Naive thymus-derived CD8-positive, alpha-beta T cell (primary cell): Measurements from ENCODE around the gene NPTN. TPM values are rescaled to one million over a fixed set of nuclear protein-coding genes. Genes with fewer than 3 reads are reported as not detected.

Experiments
- ATAC-seq, 2 donors: fragments of 150-1000 bp; cut with Tn5 transposase in 1 of 2; sonication (Bioruptor Pico), chemical (Tn5 transposase) in 1 of 2; 1 replicate in 1 of 2; 2 replicates in 1 of 2; pipeline ENCODE4 v1.10.0; 2021; ENCODE audit warnings: mild to moderate bottlenecking in 2 of 2, moderate library complexity in 2 of 2
- POLR2A ChIA-PET: fragments of 350-600 bp; sonication (Branson Sonifier 250); formaldehyde crosslinking; loops from one replicate; lab custom pipeline; 2021; ENCODE audit warnings: antibody characterized with exemption; lab: Charles Lee
- DNase-seq, 10 donors: peaks; one replicate each; pipeline versions ENCODE4 v3.0.0 to v3.0.0-alpha.2; 2020 to 2022
- H3K27ac Mint-ChIP-seq, 10 donors: one replicate each; pipeline ENCODE4 v1.8.0; 2020 to 2022; ENCODE audit warnings: mild to moderate bottlenecking in 10 of 10, mixed read lengths in 10 of 10, moderate library complexity in 4 of 10, inconsistent platforms in 1 of 10
- H3K27me3 Mint-ChIP-seq, 5 donors: one replicate each; pipeline ENCODE4 v1.8.0; 2021 to 2022; ENCODE audit warnings: mixed read lengths in 5 of 5
- H3K36me3 Mint-ChIP-seq, 3 donors: one replicate each; pipeline ENCODE4 v1.8.0; 2020 to 2022; ENCODE audit warnings: mixed read lengths in 3 of 3, mild to moderate bottlenecking in 2 of 3, inconsistent platforms in 1 of 3
- H3K4me1 Mint-ChIP-seq, 4 donors: one replicate each; pipeline ENCODE4 v1.8.0; 2021 to 2022; ENCODE audit warnings: mixed read lengths in 4 of 4
- H3K4me3 Mint-ChIP-seq, 10 donors: one replicate each; pipeline ENCODE4 v1.8.0; 2020 to 2022; ENCODE audit warnings: mild to moderate bottlenecking in 10 of 10, mixed read lengths in 10 of 10, moderate library complexity in 6 of 10, inconsistent platforms in 1 of 10
- H3K9me3 Mint-ChIP-seq, 9 donors: one replicate each; pipeline ENCODE4 v1.8.0; 2020 to 2022; ENCODE audit warnings: mixed read lengths in 9 of 9, mild to moderate bottlenecking in 3 of 9, inconsistent platforms in 1 of 9, moderate library complexity in 1 of 9
- polyA plus RNA-seq, 3 donors: library from polyadenylated mRNA; unstranded; fragments of 300-500 nt; fragmentation: Illumina TruSeq; gene quantifications; one replicate each; pipeline ENCODE4 v1.2.3, GENCODE V29; 2021
- total RNA-seq, 8 experiments: library from RNA in 2 of 8; stranded (reverse) in 2 of 8; gene quantifications; one replicate each; pipeline ENCODE4 v1.2.3 and lab custom pipeline; 2021 to 2026

The NPTN gene
- total and polyA plus RNA-seq, 5 experiments from 2014 or later = 27.9 to 37.8 (median 36.6) TPM

DNA sequence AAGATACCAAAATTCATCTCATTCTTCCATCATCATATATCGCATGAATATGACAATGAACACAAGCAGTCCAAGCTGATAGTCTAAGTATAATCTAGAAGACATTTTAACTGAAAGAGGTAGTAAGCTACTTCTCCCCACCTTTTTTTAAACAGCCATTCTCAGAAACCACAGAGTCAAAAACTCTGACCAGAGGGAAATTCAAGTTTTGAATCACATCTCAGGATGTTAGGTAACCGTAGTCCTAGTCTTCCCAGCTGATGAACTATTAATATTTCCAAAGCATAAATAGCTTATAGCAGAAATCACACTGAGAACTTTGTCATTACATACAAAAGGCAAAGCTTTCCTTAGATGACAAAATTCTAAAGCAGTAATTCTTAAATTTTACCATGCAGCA, 25.8 kb downstream of the NPTN start:
- DNase-seq (no peak), ATAC-seq (no peak)
- POLR2A ChIA-PET = no interaction called here
- Mint-ChIP-seq H3K27me3 (no peaks in the 10 kb centered on the region), H3K4me3 (no peak overlapping the region), H3K27ac (no peak overlapping the region), H3K4me1 (peaks cover 18 to 62% (median 49%) of the 10 kb centered on the region in 4 donors), H3K9me3 (peaks cover 0 to 4% (median 0%) of the 10 kb centered on the region in 9 donors), H3K36me3 (peaks cover 0 to 19% (median 10%) of the 10 kb centered on the region in 3 donors)

DNA sequence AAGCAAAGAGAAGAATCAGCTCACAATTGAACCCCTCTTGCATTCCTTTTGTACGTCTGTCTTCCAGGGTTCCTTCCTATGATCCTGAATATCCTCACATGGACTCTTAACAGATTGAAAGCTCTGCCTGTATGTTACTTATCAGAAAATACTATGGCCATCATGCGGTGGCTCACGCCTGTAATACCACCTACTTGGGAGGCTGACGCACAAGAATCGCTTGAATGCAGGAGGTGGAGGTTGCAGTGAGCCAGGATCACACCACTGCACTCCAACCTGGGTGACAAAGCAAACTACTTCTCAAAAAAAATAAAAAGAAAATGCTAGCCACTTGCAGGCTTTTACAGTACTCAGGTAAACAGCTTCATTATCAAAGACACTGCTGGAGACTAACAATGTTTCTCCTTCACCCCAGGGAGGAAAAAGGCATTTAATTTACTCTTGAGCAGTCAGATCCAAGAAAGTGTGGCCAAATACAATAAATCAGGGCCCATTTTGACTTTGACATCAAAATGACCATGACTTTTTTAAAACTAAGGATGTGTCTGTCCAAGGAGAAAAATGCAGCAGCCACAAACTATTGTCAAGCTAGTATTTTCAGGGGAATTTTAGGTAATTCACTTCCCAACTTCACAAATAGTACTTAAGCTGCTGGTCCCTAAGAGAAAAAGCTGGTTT, 27.3 kb downstream of the NPTN start:
- Mint-ChIP-seq H3K36me3 (peaks cover 0 to 19% (median 10%) of the 10 kb centered on the region in 3 donors), H3K4me3 (no peak overlapping the region), H3K9me3 (peaks cover 0 to 4% (median 0%) of the 10 kb centered on the region in 9 donors), H3K27me3 (no peaks in the 10 kb centered on the region), H3K4me1 (peaks cover 16 to 53% (median 37%) of the 10 kb centered on the region in 4 donors), H3K27ac (peak overlapping the region in 1 of 10 donors; percentile 52)
- POLR2A ChIA-PET = no interaction called here
- DNase-seq (no peak), ATAC-seq (no peak)

DNA sequence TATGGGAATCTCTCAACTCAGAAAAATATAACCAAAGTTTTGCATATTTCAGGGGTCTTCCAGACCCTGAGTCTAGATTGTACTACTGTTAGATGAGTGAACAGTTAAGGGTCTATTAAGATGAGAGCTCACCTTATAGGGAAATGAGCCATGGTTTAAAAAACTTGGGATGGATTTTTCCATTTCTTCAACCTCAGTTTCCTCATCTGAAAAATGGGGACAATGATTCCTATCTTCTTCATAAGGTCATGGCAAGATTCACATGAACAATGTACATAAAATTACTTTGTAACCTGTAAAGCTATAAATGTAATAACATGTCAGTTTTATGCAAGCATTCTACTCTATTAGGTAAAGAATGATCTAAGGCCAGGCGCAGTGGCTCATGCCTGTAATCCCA, 28.7 kb downstream of the NPTN start:
- Mint-ChIP-seq H3K4me3 (peak overlapping the region in 2 of 10 donors; percentile 9 to 20), H3K9me3 (peaks cover 0 to 4% (median 0%) of the 10 kb centered on the region in 9 donors)
- POLR2A ChIA-PET = no interaction called here

DNA sequence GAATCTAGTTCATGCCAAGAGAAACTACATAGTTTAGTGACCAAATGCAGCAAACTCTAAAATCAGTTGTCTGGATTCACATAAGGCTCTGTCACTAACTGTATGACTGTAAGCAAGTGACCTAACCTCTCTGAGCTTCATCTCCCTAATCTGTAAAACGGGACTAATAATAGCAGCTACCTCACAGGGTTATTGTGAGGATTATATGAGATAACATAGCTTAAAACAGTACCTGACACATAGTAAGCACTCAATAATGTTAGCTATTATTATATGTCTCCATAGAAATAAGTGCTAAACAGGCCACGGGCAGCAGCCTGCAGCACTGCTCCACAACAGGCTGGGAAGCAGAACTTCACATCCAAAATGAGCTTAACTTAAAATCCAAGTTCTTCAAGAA, 30.2 kb downstream of the NPTN start:
- DNase-seq (no peak), ATAC-seq (no peak)
- peak overlapping the region in 3 of 10 donors; percentile 21 to 79 (median 33) for H3K27ac Mint-ChIP-seq
- H3K36me3 Mint-ChIP-seq = peaks cover 0 to 17% (median 8%) of the 10 kb centered on the region in 3 donors
- H3K9me3 Mint-ChIP-seq = peaks cover 0 to 4% (median 0%) of the 10 kb centered on the region in 9 donors
- peak overlapping the region in 4 of 10 donors; percentile 4 to 31 (median 10) for H3K4me3 Mint-ChIP-seq
- peaks cover 26 to 48% (median 37%) of the 10 kb centered on the region in 4 donors for H3K4me1 Mint-ChIP-seq
- POLR2A ChIA-PET = no interaction called here
- H3K27me3 Mint-ChIP-seq = no peaks in the 10 kb centered on the region

More for the DNA sequence above, 28.7 kb downstream of the NPTN start:
- peaks cover 19 to 45% (median 34%) of the 10 kb centered on the region in 4 donors for H3K4me1 Mint-ChIP-seq
- ATAC-seq (no peak), DNase-seq (no peak)
- H3K27me3 Mint-ChIP-seq = no peaks in the 10 kb centered on the region
- peaks cover 0 to 16% (median 10%) of the 10 kb centered on the region in 3 donors for H3K36me3 Mint-ChIP-seq
- H3K27ac Mint-ChIP-seq = no peak overlapping the region

DNA sequence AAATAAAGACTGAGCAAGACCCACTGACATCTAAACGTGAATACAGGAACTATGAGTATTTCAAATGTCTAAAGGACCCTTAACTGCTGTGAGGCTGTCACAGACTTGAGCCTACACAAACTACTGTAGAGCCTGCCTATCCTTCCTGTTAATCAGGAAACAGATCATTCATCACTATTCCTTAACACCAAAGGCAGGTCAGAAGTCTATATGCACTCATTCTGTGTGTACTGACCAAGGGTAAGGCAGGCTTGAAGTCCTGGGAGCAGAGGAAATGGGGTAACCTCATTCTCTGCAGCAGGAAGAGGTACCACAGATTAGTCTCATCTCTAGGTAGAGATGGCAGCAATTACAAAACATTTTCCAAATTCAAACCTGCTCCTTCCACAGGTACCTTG, 30.7 kb downstream of the NPTN start:
- ATAC-seq = peak; percentile 23 to 27
- DNase-seq = peak in 1 of 10 donors; percentile 1
- Mint-ChIP-seq H3K4me3 (no peak overlapping the region), H3K27me3 (no peaks in the 10 kb centered on the region), H3K9me3 (peaks cover 0 to 4% (median 0%) of the 10 kb centered on the region in 9 donors), H3K27ac (no peak overlapping the region), H3K4me1 (peaks cover 30 to 48% (median 35%) of the 10 kb centered on the region in 4 donors), H3K36me3 (peaks cover 0 to 17% (median 8%) of the 10 kb centered on the region in 3 donors)
- POLR2A ChIA-PET = no interaction called here

DNA sequence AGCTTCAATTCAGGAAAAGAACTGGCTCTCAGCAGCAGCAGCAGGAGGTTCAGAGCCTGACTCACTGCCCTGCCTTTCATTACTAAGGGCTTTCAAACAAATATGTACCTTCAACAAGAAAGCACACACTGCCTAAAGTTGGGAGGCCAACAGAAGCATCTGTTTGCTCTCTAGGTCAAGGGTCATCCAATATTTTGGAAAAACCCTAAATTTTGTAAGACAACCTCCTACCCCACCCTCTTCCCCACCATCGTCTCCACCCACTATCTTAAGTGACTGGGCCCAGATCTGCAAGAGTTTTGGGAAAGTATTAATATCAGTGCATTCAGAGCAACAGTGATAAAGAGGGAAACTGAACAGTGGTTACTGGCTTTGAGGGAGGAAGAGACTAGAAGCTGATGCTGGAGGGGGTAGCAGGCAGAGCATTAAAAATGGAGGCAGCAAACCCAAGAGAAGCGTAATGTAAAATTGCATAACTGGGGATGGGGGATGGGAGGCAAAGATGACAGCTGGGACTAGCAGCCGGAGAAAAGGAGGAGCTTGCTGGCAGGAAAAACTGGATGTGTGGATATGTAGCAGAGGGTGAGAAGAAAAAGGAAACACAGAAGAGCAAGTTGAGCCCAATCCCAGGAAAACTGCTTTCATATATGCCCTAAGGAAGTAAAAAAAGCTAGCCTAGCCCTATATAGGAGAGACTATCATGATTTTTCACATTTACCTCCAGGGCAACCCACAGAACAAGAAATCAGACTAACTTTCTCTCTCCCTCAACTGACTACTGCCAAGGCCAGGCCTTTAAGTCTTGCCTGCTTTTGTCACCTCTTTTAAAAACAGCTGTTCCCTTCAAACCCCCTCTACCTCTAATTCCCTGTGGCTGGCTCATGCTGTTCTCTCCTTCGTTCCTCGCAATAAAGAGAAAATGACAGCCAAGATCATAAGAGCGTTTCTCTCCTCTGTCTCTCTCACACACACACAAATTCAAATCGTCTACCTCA, 31.4 kb downstream of the NPTN start:
- Mint-ChIP-seq H3K4me1 (peaks cover 26 to 43% (median 33%) of the 10 kb centered on the region in 4 donors), H3K9me3 (no peaks in the 10 kb centered on the region), H3K36me3 (peaks cover 0 to 18% (median 5%) of the 10 kb centered on the region in 3 donors), H3K4me3 (no peak overlapping the region), H3K27me3 (no peaks in the 10 kb centered on the region), H3K27ac (no peak overlapping the region)
- ATAC-seq (no peak), DNase-seq (no peak)
- POLR2A ChIA-PET = no interaction called here

DNA sequence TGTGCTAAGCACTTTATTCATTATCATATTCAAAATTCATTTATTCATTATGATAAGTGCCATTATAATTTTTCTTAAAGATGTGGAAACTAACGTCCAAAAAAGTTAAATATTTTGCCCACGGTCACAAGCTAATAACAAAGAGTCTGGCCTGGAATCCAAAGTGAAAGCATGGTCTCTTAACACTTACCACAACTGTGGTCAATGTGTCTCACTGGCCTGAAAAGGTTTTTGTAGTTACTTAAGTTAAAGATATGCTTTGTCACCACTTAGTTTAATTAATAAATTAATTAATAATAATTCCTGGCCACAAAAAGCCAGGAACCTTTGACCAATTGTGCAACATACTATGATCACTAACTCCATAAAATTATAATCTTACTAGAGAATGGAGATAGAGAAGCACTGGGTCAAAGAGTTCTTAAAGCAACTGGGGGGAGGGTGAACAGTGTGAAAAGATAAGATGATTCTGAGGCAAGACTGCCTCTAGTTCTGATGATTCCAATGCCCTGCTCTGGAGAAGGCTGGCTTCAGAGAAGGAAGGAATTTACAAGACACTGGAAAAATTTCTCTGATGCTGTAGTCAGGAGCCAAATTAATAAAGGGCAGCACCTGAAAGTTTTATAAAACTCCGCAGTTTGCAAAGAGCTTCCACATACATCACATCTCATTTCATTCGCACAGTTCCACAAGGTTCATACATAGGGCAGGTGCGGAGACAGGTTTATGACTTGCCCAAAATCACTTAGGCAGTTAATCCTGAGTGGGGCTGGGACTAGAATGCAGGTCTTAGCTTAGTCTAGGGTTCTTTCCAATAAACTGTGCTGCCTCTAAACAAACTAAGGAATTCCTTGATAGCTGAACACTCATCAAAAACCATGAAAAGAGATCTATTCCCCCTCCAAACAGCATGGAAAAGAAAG, 32.5 kb downstream of the NPTN start:
- POLR2A ChIA-PET = no interaction called here
- Mint-ChIP-seq H3K9me3 (no peaks in the 10 kb centered on the region), H3K4me3 (no peak overlapping the region), H3K4me1 (peaks cover 32 to 48% (median 40%) of the 10 kb centered on the region in 4 donors), H3K27ac (no peak overlapping the region), H3K27me3 (no peaks in the 10 kb centered on the region), H3K36me3 (peaks cover 0 to 26% (median 10%) of the 10 kb centered on the region in 3 donors)
- ATAC-seq (no peak), DNase-seq (no peak)

DNA sequence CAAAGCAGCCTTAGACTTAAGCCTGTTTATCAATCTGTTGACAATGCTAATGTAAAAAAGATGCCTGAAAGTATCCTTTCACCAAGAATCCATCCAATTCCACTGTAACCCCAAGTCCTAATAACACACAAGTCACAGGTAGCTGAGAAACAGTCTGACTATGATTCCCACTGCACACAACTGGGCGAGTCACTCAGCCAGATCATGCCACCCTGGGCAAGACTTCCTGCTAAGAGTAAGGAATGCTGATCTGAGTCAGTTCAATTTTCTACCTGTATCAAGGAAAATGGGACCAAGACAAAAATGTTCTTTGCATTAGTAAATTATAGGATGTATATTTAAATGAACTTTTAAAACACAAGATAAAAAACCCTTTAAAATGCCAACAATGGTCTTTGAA, 33.3 kb downstream of the NPTN start:
- DNase-seq = no peak
- H3K4me3 Mint-ChIP-seq = no peak overlapping the region
- POLR2A ChIA-PET = no interaction called here
- H3K4me1 Mint-ChIP-seq = peaks cover 30 to 50% (median 44%) of the 10 kb centered on the region in 4 donors
- H3K27me3 Mint-ChIP-seq = no peaks in the 10 kb centered on the region
- peaks cover 0 to 26% (median 10%) of the 10 kb centered on the region in 3 donors for H3K36me3 Mint-ChIP-seq
- ATAC-seq = no peak
- H3K9me3 Mint-ChIP-seq = no peaks in the 10 kb centered on the region
- peak overlapping the region in 1 of 10 donors; percentile 45 for H3K27ac Mint-ChIP-seq

DNA sequence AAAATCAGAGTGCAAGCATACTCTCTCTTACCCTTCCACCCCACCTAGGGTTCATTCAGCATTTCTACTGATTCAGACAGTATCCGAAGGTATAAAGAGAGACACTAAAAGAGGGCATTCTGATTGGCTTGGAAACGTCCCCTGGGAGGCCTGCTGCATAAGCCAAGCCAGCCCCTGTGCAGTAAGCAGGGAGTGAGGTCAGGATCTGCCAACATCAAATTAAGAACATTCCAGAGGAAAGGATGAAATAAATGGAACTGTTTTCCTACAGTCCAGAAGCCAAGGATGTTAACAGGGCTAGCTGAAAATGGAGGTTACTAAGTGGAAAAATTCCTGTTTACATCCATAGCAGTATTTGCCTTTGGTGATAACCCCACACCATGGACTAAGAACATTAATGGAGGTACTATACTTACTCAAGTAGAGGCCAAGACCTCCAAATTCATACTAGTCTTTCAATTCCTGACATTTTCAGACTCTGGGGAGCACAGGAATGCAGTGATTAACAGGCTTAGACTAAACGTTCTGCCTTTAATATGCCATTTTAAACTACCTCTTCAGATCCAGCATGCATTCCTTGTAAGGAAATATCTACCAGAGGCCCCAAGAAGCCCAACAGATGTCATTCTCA, 34.5 kb downstream of the NPTN start:
- Mint-ChIP-seq H3K4me3 (no peak overlapping the region), H3K36me3 (peaks cover 0 to 25% (median 8%) of the 10 kb centered on the region in 3 donors), H3K27me3 (no peaks in the 10 kb centered on the region), H3K4me1 (peaks cover 36 to 52% (median 44%) of the 10 kb centered on the region in 4 donors), H3K27ac (peak overlapping the region in 3 of 10 donors; percentile 27 to 36 (median 33)), H3K9me3 (no peaks in the 10 kb centered on the region)
- no peak for DNase-seq
- no peak for ATAC-seq
- POLR2A ChIA-PET = no interaction called here

DNA sequence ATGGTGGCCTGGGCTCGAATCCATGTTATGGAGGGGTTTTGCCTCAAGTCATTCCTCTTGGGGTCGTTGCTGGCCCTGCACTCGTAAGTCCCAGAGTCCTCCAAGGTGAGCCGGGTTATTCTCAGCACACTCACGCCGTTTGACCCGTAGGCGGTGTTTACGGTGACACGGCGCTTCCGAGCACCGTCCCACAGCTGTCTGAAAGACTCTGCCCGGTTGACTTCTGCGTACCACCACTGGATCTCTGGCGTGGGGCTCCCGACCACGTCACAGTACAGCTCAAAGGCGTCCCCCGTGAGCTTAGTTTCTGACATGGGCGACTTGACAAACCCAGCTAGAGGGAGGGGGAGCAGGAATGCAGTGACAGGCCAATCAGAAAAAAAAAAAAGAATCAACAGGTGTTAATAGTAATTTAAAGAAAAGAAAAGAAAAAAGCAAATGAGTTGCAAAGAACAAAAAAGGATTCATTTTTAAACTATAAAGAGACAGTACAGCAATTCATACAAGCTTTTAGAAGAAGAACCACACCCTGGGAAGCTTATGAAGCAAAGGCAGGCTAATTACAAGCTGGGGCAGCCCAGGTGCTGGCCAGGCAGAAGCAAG, 36.1 kb downstream of the NPTN start:
- Mint-ChIP-seq H3K4me1 (peaks cover 37 to 60% (median 44%) of the 10 kb centered on the region in 4 donors), H3K27me3 (no peaks in the 10 kb centered on the region), H3K4me3 (peak overlapping the region in 1 of 10 donors; percentile 11), H3K36me3 (peaks cover 0 to 23% (median 8%) of the 10 kb centered on the region in 3 donors), H3K9me3 (no peaks in the 10 kb centered on the region), H3K27ac (peak overlapping the region in 1 of 10 donors; percentile 4)
- no peak for ATAC-seq
- no peak for DNase-seq
- POLR2A ChIA-PET = no interaction called here

DNA sequence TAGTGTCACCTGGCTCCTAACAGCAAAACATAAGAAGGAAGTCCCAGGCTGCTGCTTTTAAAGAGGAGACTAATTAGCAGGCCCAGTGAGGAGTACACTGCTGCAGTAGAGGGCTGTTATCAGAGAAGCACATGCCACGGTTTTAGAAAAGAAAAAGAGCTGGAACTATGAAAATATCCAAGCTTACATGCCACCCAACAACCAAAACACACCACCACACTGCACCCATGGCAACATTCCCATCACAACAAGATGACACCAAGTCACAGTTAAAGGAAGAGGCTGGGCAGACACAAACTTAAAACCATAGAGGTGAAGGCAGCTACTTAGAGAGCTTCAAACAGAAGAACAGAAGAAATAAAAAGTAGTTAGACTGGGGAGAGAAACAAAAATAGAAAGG, 37.0 kb downstream of the NPTN start:
- H3K9me3 Mint-ChIP-seq = no peaks in the 10 kb centered on the region
- POLR2A ChIA-PET = no interaction called here
- DNase-seq (no peak), ATAC-seq (no peak)
- peaks cover 0 to 33% (median 8%) of the 10 kb centered on the region in 3 donors for H3K36me3 Mint-ChIP-seq
- no peaks in the 10 kb centered on the region for H3K27me3 Mint-ChIP-seq
- H3K27ac Mint-ChIP-seq = peak overlapping the region in 3 of 10 donors; percentile 3 to 11 (median 4)
- H3K4me1 Mint-ChIP-seq = peaks cover 39 to 64% (median 44%) of the 10 kb centered on the region in 4 donors
- H3K4me3 Mint-ChIP-seq = peak overlapping the region in 1 of 10 donors; percentile 34
